Ishikawa (cell line): ENCODE data around the gene CAMK1D.

Experiments used
- CEBPB ChIP-seq: IDR thresholded peaks from 2 replicates; pipeline ENCODE4 v1.6.1; 2012
- EGR1 ChIP-seq: IDR thresholded peaks from 2 replicates; pipeline ENCODE4 v1.6.1; 2012
- EP300 ChIP-seq: IDR thresholded peaks from 2 replicates; pipeline ENCODE4 v1.6.1; 2012; ENCODE audit warnings: borderline replicate concordance
- FOXM1 ChIP-seq: IDR thresholded peaks from 2 replicates; pipeline ENCODE4 v1.6.1; 2012; ENCODE audit warnings: low read depth, borderline replicate concordance
- RAD21 ChIP-seq: IDR thresholded peaks from 2 replicates; pipeline ENCODE4 v1.6.1; 2012; ENCODE audit warnings: low read depth
- REST ChIP-seq: IDR thresholded peaks from 2 replicates; pipeline ENCODE4 v1.6.1; 2012; ENCODE audit warnings: low read depth, mild to moderate bottlenecking
- TAF1 ChIP-seq: IDR thresholded peaks from 2 replicates; pipeline ENCODE4 v1.6.1; 2012; ENCODE audit warnings: low read depth, mild to moderate bottlenecking
- TCF12 ChIP-seq: IDR thresholded peaks from 2 replicates; pipeline ENCODE4 v1.6.1; 2012; ENCODE audit warnings: low read depth
- TEAD4 ChIP-seq: IDR thresholded peaks from 2 replicates; pipeline ENCODE4 v1.6.1; 2012
- USF1 ChIP-seq: IDR thresholded peaks from 2 replicates; pipeline ENCODE4 v1.6.1; 2012
- YY1 ChIP-seq: IDR thresholded peaks from 2 replicates; pipeline ENCODE4 v1.6.1; 2012; ENCODE audit warnings: low read depth
- ZBTB7A ChIP-seq: IDR thresholded peaks from 2 replicates; pipeline ENCODE4 v1.6.1; 2012; ENCODE audit warnings: low read depth

DNA sequence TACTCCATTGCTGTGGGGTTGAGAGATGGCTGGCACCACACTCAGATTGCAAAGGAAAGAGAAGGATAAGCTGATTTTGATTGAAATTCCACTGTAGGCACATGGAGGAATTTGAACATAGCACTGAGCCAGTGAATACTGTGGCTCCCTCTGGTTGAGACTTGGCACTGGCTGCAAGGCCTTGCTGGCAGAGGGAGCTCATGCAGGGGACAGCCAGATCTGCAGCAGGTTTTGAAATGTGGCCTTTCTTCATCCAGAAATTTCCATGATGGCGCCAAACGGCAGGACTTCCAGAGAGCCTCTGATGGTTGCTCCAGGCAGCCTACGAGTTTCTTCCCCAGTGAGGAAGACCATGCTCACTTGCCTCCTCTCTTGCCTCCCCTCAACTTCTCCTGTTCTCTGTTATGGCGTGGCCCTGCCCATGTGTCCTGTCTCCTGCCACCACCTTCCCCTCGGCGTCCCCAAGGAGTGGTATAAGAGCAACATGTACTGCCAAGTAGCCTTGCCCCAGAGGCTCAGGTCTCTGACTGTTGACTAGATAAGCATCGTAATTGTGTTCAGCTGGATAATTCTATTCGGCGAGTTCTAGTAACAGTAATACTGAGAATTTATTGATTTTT is 386.6 kb downstream of the CAMK1D start:
- TF ChIP-seq TAF1 (no peak), FOXM1 (no peak), CEBPB (no peak), RAD21 (no peak), REST (no peak), EP300 (no peak), YY1 (no peak), USF1 (no peak), TEAD4 (no peak), TCF12 (no peak), ZBTB7A (no peak), EGR1 (no peak)
